ENCODE data around the gene FOXC1.

- no peak for TF ChIP-seq CTCF (IDR thresholded peaks at IDR 0.05)
- TF ChIP-seq NFIC (IDR thresholded peaks at IDR 0.05; ENCODE audit: borderline replicate concordance), result no peak
These were observed 52.8 kb downstream of the FOXC1 start for GRCh38 chr6:1662534-1662933.

All from SK-N-SH (cell line).